DMS114 treated with DMSO at 0.1 percent for 48 hours (cell line): ENCODE results near the gene TRRAP.
"Not testable (repeated sequence)": the region's sequence is repeated elsewhere in the genome, so short reads cannot be mapped to it uniquely, and the experiment has no call there.

Experiments used
- DNase-seq: peaks from one replicate; lab custom pipeline; 2025; ENCODE audit not compliant: unreplicated experiment; lab: John Stamatoyannopoulos, UW

Gene TRRAP

DNA sequence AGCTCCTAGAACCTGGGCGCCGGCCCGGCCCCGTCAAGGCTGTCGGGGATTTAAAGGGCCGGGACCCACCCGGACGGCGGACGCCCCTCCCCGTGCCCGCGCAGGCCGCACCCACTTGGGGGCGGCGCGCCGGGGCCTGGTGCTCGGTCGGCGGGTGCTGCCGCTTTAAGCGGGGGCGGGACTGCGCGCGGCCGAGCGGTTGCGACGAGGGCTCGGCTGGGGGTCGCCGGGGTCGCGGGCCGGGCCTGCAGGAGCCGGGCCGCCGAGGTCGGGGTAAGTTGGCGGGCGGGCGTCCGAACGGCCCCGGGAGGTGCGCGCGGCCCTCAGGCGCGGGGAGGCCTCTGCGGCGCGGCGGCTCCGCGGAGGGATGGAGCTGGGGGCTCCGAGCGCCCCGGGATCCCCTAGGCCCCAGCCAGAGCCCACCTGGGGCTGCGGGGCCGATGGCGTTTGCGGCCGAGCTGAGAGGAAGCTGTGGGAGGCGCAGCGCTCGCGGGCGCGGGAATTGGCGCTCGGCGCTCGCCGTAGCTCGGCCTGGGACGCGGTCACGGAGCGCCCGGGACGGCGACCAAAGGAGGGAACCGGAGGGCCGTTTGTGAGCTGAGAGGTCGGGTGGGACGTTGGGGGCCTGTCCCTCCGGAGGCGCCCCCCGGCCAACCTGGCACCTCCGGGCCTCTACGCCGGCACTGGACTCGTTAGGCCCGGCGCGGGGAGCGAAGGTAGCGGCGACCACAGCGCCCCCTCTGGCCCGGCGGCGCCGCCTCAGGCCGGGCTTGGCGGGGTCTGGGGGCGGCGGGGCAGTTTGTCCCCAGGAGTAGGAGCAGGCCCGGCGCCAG is at the start of gene TRRAP:
Gene TRRAP (plus strand): TSS at position 168 of the 833 bp plus-strand sequence. CDS start 2,619 bp downstream, outside the sequence.
- DNase-seq: peak; percentile 32

GRCh38 chr7:98830972-98831548 is 47.3 kb upstream of the TRRAP start:
- no peak for DNase-seq

DNA sequence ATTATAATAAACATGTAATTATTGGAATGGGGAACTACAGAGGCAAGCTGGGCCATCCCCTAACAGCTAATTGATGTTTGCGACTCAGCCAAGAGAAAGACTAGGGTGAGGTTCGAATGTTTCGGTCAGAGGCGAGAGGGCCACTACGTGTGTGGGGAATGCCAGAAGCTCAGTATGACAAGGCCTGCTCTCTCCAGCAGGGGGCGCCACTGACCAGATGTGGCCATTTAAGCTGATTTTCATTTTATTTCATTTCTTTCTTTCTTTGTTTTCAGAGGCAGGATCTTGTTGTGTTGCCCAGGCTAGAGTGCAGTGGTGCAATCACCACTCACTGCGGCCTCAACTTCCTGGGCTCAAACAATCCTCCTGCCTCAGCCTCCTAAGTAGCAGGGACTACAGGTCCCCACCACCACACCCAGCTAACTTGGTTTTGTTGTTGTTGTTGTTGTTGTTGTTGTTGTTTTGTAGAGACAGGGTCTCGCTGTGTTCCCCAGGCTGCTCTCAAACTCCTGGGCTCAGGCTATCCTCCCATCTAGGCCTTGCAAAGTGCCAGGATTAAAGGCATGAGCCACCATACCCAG is 46.6 kb upstream of the TRRAP start:
- DNase-seq: no peak

DNA sequence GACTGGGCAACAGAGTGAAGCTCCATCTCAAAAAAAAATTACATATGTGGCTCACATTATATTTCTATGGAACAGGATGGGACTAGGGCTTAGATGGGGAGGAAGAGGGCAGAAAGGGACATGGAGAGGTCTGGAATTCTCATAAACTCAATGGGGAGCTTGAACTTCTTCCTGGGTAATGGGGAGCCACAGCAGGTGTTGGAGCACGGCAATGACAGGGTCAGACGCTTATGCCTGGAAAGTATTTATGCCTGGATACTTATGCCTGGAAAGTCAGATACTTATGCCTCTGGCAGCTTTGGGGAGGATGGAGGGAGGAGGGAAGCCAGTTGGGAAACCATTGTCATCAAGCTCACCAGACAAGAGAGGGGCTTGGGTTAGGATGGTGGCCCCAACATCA is 45.3 kb upstream of the TRRAP start:
- no peak for DNase-seq

DNA sequence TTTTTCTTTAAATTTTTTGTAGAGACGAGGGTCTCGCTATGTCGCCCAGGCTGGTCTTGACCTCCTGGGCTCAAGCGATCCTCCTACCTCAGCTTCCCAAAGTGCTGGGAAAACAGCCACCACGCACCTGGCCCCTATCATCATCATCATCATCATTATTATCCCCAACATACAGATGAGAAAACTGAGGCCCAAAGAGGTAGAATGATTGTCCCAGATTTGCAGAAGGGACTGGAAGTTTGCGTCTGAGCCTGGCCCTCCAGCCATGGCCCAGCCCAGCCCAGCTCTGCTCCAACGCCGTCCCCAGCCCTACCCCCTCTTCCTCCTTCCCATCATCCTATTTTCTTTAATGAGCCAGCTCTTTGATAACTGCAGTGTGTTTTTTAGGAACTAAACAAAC is 43.4 kb upstream of the TRRAP start:
- DNase-seq: no peak

- DNase-seq: no peak
Observed at GRCh38 chr7:98836811-98837629, 41.3 kb upstream of the TRRAP start.

DNA sequence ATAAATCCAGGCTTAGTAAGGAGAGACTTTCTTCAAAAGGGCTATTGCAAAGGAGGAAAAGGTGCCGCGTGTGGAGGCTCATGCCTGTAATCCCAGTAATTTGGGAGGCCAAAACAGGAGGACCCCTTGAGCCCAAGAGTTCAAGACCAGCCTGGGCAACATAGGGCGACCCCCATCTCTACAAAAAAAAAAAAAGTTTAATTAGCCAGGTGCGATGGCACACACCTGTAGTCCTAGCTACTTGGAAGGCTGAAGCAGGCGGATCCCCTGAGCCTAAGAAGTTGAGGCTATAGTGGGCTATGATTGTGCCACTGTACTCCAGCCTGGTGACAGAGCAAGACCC is 40.7 kb upstream of the TRRAP start:
- no peak for DNase-seq

GRCh38 chr7:98840096-98840495 is 38.2 kb upstream of the TRRAP start:
- DNase-seq: no peak

- no peak for DNase-seq
Observed at GRCh38 chr7:98840722-98841121, 37.6 kb upstream of the TRRAP start.

GRCh38 chr7:98841179-98841997 is 36.9 kb upstream of the TRRAP start:
- DNase-seq: peak; percentile 12

DNA sequence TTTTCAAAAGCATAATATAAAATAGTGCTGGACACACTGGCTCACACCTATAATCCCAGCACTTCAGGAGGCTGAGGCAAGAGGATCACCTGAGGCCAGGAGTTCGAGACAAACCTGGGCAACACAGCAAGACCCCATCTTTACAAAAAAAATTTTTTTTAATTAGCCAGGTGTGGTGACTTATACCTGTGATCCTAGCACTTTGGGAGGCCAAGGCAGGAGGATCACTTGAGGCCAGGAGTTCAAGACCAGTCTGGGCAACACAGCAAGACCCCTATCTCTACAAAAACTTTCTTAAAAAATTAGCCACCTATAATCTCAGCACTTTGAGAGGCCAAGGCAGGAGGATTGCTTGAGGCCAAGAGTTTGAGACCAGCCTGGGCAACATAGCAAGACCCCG is 35.8 kb upstream of the TRRAP start:
- not testable (repeated sequence) for DNase-seq

DNA sequence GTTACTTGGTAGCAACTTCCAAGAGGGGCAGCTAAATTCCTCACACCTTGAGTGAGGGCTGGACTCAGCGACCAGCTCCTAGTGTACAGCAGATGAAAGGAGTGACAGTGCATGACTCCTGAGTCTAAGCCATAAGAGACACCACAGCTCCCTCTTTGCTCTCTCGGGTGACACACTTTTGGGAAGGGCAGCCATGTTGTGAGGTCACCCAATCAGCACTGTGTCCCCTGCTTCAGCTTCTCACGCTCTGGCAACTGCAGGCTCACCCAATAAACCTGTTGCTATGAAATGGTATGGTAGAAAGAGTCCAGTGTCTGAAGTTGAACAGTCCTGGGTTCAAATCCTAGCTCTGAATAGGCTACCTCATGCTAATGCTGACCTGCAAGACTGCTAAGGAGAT is 29.4 kb upstream of the TRRAP start:
- DNase-seq: no peak

DNA sequence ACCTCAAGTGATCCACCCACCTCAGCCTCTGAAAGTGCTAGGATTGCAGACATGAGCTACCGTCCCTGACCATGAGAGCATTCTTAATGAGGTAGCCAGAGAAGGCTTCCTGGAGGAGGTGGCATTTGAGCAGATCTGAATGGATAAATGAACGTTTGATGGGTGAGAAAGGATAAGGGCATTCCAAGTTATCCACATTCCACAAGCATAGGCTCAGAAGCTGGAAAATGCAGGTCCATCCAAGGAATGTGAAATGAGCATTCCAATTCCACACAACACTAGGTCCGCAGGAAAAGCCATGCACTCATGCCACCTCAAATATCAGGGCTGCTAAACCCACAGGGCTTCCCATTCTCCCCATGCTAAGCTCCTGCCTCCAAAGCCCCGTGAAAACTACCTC is 25.5 kb upstream of the TRRAP start:
- no peak for DNase-seq

DNA sequence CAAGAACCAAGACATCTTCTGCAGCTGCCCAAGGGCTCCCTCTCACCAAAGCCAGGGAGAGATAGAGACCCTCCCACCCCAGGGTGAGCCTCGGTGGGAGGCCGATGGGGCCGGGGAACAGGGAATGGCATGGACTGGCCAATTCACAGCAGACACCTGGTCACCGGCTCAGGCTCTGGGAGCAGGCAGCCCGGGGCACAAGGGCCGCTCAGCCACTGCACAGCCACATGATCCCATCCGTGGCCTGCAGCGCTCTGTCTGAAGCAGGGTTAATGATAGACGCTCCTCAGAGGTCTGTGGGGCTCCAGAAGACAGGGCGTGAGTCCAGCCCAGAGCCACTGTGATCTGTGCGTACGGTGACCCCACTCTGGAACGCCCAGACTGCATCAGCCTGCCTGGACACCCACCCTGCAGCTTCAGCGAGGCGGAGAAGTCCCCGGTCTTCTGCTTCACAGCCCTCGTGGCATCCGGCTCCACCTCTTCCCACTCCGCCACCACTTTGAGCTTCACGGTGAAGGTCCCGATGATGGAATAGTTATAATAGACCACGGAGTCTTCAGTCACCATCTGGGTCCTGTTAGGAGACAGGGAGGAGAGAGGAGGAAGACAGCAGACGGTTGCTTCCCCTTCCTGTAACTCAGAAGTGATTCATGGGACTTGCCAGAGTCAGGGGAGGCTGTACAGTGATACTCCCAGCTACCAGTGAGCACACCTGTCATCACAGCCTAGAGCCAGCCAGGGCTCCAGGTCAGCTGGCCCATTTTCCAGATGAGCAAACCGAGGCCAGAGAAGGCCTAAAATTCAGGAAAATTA is 22.5 kb upstream of the TRRAP start:
- DNase-seq: no peak

DNA sequence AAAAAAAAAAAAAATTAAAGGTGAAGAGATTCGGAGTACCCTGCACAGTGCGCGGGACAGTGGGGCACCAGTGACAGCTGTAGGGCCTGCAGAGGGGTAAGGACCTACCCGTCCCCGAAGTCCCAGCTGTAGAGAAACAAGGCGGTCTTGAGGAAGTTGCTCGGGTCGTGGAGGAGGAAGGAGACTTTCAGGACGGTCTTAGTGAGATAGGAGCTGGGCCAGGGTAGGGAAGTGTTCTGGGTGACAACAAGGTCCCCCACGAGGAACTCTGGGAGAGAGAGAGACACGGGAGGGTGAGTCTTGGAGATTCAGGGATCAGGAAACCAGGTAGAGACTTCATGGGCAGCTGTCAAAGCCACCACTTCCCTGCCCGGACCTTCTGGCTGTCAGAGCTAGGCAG is 18.3 kb upstream of the TRRAP start:
- no peak for DNase-seq

DNA sequence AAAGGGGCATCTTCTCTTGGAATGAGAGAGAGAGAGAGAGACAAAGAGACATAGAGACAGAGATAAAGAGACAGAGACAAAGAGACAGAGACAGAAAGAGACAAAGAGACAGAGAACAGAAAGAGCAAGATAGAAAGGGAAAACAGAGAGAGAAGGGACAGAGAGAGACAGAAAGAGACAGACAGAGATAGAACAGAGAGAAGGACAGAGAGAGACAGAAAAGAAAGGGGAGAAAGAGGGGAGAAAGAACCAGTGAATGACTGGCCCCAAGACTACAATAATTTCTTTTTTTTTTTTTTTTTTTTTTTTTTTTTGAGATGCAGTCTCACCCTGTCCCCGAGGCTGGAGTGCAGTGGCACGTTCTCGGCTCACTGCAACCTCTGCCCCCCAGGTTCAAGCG is 16.1 kb upstream of the TRRAP start:
- DNase-seq: no peak

DNA sequence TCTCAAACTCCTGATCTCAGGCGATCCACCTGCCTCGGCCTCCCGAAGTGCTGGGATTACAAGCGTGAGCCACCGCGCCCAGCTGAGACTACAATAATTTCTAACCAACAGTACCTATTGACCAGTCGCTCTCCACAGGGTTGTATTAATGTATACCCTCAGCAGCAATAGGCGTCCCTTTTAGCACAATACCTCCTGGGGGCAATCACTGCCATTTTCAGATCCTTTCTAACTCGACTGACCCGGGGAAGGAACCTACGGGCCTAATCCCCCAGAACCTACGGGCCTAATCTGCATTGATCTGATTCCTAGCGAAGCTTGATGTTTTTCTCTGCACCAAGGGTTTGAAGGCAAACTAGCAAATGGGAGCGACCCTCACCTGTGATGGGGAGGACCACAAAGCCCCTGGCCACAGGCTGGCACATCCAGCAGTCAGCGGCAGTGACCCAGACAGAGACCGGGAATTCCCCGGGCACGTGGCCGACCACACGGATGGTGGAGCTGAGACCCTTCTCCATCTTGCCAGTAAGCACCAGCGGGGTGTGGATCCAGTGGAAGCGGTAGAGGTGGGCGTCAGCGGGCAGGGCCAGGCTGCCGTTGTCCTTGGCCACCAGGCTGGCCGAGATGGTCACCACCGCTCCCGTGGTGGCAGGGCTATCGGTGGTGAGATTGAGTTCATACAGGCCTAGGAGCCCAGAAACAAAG is 15.5 kb upstream of the TRRAP start:
- DNase-seq: no peak

- DNase-seq: no peak
Observed at GRCh38 chr7:98863601-98864000, 14.7 kb upstream of the TRRAP start.

- no peak for DNase-seq
Observed at GRCh38 chr7:98864731-98865453, 13.4 kb upstream of the TRRAP start.
